Endothelial cell of umbilical vein (primary cell): ENCODE measurements around the gene GRPEL1. TPM values are rescaled to one million over a fixed set of nuclear protein-coding genes. Genes with fewer than 3 reads are reported as not detected.

ENCODE experiments used
- BruUV-seq: library from RNA; stranded (reverse); fragments of 400-500 nt; replicated peaks from 2 replicates; lab custom pipeline; 2021; lab: Mats Ljungman, UMichigan
- CTCF ChIA-PET: fragments of 300-600, 350-600 bp; sonication (Branson Sonifier 250); formaldehyde crosslinking; loops from one replicate; lab custom pipeline; 2021; ENCODE audit warnings: antibody characterized with exemption, inconsistent platforms; lab: Charles Lee
- POLR2A ChIA-PET: fragments of 300-600, 350-600 bp; sonication (Branson Sonifier 250); formaldehyde crosslinking; loops from one replicate; lab custom pipeline; 2021; ENCODE audit warnings: antibody characterized with exemption, inconsistent platforms; lab: Charles Lee
- DNase-seq: peaks from one replicate; pipeline ENCODE4 v3.0.0-alpha.2; 2011; ENCODE audit warnings: low read depth, low spot score
- FAIRE-seq: peaks from 2 replicates; lab custom pipeline; 2011; peaks lifted over from hg19 to GRCh38; lab: Jason Lieb, UNC
- H2AFZ ChIP-seq: 2 replicates; pipeline ENCODE4 v1.6.0; 2012; ENCODE audit warnings: low read depth, low read length, control low read depth, inconsistent platforms
- H3K27ac ChIP-seq: 2 replicates; pipeline ENCODE4 v1.5.1; 2011; ENCODE audit warnings: low read depth, mild to moderate bottlenecking, control low read depth, low read length, moderate library complexity; ENCODE audit not compliant: insufficient read depth
- H3K27me3 ChIP-seq, 2 experiments: 2 replicates each; pipeline versions ENCODE4 v1.6.0 to v1.6.1; 2011; ENCODE audit warnings: low read length in 2 of 2, mixed read lengths in 1 of 2; ENCODE audit not compliant: control insufficient read depth in 2 of 2, insufficient read depth in 2 of 2
- H3K36me3 ChIP-seq, 2 experiments: 2 replicates in 1 of 2; 3 replicates in 1 of 2; pipeline ENCODE4 v1.5.1; 2011; ENCODE audit warnings: low read length in 2 of 2, mild to moderate bottlenecking in 1 of 2, moderate library complexity in 1 of 2; ENCODE audit not compliant: control insufficient read depth in 2 of 2, insufficient read depth in 2 of 2; ENCODE audit errors: extremely low read depth in 1 of 2
- H3K4me1 ChIP-seq: 3 replicates; pipeline ENCODE4 v1.5.1; 2011; ENCODE audit warnings: mild to moderate bottlenecking, low read length; ENCODE audit not compliant: control insufficient read depth, insufficient read depth; ENCODE audit errors: extremely low read depth
- H3K4me2 ChIP-seq: 2 replicates; pipeline ENCODE4 v1.6.1; 2011; ENCODE audit warnings: low read length, control low read depth, mixed read lengths; ENCODE audit not compliant: insufficient read depth
- H3K4me3 ChIP-seq, 3 experiments: fragments of 200-600 bp in 1 of 3; sonication (generic), shearing (Covaris generic) in 1 of 3; replicated peaks in 1 of 3; 2 replicates each; pipeline ENCODE4 v1.5.1; 2011 to 2016; ENCODE audit warnings: control low read depth in 3 of 3, low read length in 3 of 3, mild to moderate bottlenecking in 2 of 3, inconsistent platforms in 1 of 3, low read depth in 1 of 3, moderate library complexity in 1 of 3; ENCODE audit not compliant: insufficient read depth in 1 of 3
- H3K79me2 ChIP-seq: 2 replicates; pipeline ENCODE4 v1.6.0; 2012; ENCODE audit warnings: low read length, inconsistent platforms; ENCODE audit not compliant: control insufficient read depth, insufficient read depth
- H3K9ac ChIP-seq: replicated peaks from 2 replicates; pipeline ENCODE3; 2011; ENCODE audit warnings: low read length, control low read depth; ENCODE audit not compliant: insufficient read depth; ENCODE audit errors: extremely low read depth
- H3K9me1 ChIP-seq: replicated peaks from 3 replicates; pipeline ENCODE4 v1.6.0; 2011; ENCODE audit warnings: mild to moderate bottlenecking, low read length; ENCODE audit not compliant: control insufficient read depth, insufficient read depth; ENCODE audit errors: extremely low read depth
- H3K9me3 ChIP-seq: replicated peaks from 2 replicates; pipeline ENCODE4 v1.5.1; 2012; ENCODE audit warnings: low read length, inconsistent platforms; ENCODE audit not compliant: control insufficient read depth, insufficient read depth
- H4K20me1 ChIP-seq: replicated peaks from 2 replicates; pipeline ENCODE3; 2011; ENCODE audit warnings: mild to moderate bottlenecking, low read length; ENCODE audit not compliant: control insufficient read depth, insufficient read depth; ENCODE audit errors: extremely low read depth
- CTCF ChIP-seq, 2 donors: IDR thresholded peaks; 1 replicate in 1 of 2; 2 replicates in 1 of 2; pipeline ENCODE4 v1.5.1; 2011; ENCODE audit warnings: low read length in 2 of 2, mild to moderate bottlenecking in 2 of 2, moderate library complexity in 2 of 2, control low read depth in 1 of 2, inconsistent platforms in 1 of 2, low read depth in 1 of 2; ENCODE audit not compliant: insufficient read depth in 1 of 2; ENCODE audit errors: extremely low read depth in 1 of 2
- EZH2 ChIP-seq: IDR thresholded peaks from 2 replicates; pipeline ENCODE4 v1.6.1; 2012; ENCODE audit warnings: borderline replicate concordance, low read depth, mild to moderate bottlenecking, moderate library complexity, low read length, inconsistent platforms; ENCODE audit not compliant: severe bottlenecking
- FOS ChIP-seq: IDR thresholded peaks from 2 replicates; pipeline ENCODE4 v1.6.1; 2011; ENCODE audit warnings: mild to moderate bottlenecking, low read length, moderate library complexity, borderline replicate concordance; ENCODE audit not compliant: insufficient read depth
- GATA2 ChIP-seq: IDR thresholded peaks from 2 replicates; pipeline ENCODE4 v1.7.0; 2011; ENCODE audit warnings: low read depth, mild to moderate bottlenecking, moderate library complexity, mixed read lengths, low read length; ENCODE audit not compliant: insufficient read length, insufficient read depth
- JUN ChIP-seq: IDR thresholded peaks from 2 replicates; pipeline ENCODE4 v1.6.1; 2011; ENCODE audit warnings: borderline replicate concordance, low read depth; ENCODE audit not compliant: insufficient read length, insufficient read depth
- MAX ChIP-seq: IDR thresholded peaks from 2 replicates; pipeline ENCODE4 v1.6.1; 2011; ENCODE audit not compliant: insufficient read depth, insufficient read length
- MYC ChIP-seq: IDR thresholded peaks from one replicate; pipeline ENCODE4 v1.6.1; 2011; ENCODE audit warnings: mild to moderate bottlenecking, low read depth, low read length
- POLR2A ChIP-seq: IDR thresholded peaks from 2 replicates; pipeline ENCODE4 v1.6.1; 2012; ENCODE audit warnings: low read depth, mild to moderate bottlenecking, control low read depth, low read length
- POLR2AphosphoS5 ChIP-seq: IDR thresholded peaks from 2 replicates; pipeline ENCODE4 v1.6.1; 2012; ENCODE audit warnings: low read depth, mild to moderate bottlenecking, control low read depth, low read length, moderate library complexity; ENCODE audit not compliant: insufficient read depth
- dilution Hi-C: fragments of 300-500 bp; cut with MboI; formaldehyde crosslinking; loops from one replicate; pipeline ENCODE4 v1.15.0; 2019; ENCODE audit warnings: low sequenced_read_pairs; ENCODE audit not compliant: extremely low pct_ligation_motif_present
- intact Hi-C: fragments of 100-400 bp; cut with micrococcal nuclease; formaldehyde crosslinking; loops from one replicate; pipeline ENCODE4 v1.10.0; 2022
- polyA plus RNA-seq, 4 experiments: library from polyadenylated mRNA; depleted of rRNA in 3 of 4; stranded (reverse) in 3 of 4; unstranded in 1 of 4; fragments of >200 nt; gene quantifications; 2 replicates each; pipeline versions ENCODE4 v1.2.1 to v1.2.3, GENCODE V29; 2011 to 2012; ENCODE audit warnings: missing spikeins in 1 of 4
- total RNA-seq: library from RNA; stranded (reverse); gene quantifications from 2 replicates; pipeline ENCODE4 v1.2.3, GENCODE V29; 2021

Gene GRPEL1
- total and polyA plus RNA-seq, 2 donors (not counting 3 experiments of a cell fraction or from before 2014, with no cell fraction given): 17.3 to 42.6 TPM

- Histone ChIP-seq H3K9me3 (no peaks in the 10 kb centered on the region), H3K9ac (no peak overlapping the region), H2AFZ (no peak overlapping the region), H3K4me2 (no peak overlapping the region), H3K4me3 (no peak overlapping the region), H3K27ac (no peak overlapping the region), H3K4me1 (peaks cover 13% of the 10 kb centered on the region), H4K20me1 (no peaks in the 10 kb centered on the region), H3K9me1 (no peaks in the 10 kb centered on the region), H3K36me3 (peaks cover 0 to 6% of the 10 kb centered on the region in 2 experiments), H3K79me2 (peaks cover 40% of the 10 kb centered on the region), H3K27me3 (no peaks in the 10 kb centered on the region)
- no peak for DNase-seq
- ChIA-PET POLR2A (no interaction called here), CTCF (interaction anchor here (1.1 to 1.7 kb wide), 3 partner anchors 8 to 20 kb away, joined by 3 to 5 read pairs (median 4); partner anchors contain the start of gene GRPEL1)
- intact Hi-C loops (no loop called here), dilution Hi-C loops (no loop called here)
- TF ChIP-seq GATA2 (no peak), FOS (no peak), POLR2A (no peak), MAX (no peak), JUN (no peak), CTCF (IDR thresholded peaks at IDR 0.05; ENCODE audit: extremely low read depth in 1 of 2, insufficient read depth in 1 of 2, low read depth in 1 of 2, low read length in 2 of 2) (no peak), POLR2AphosphoS5 (no peak), MYC (no peak), EZH2 (no peak)
- BruUV-seq: no TSS peak
- FAIRE-seq: no peak
These were observed 17.3 kb downstream of the GRPEL1 start for GRCh38 chr4:7050481-7051143.
